ENCODE data around the gene CEBPA. TPM values are rescaled to one million over a fixed set of nuclear protein-coding genes. Genes with fewer than 3 reads are reported as not detected.
A peak's percentile ranks its signal among the peaks of the same experiment; 100 is the strongest.

Gene CEBPA
- total and polyA plus RNA-seq, 10 of the 15 experiments (the other 5 are each of a cell fraction or from before 2014, with no cell fraction given) = 0.04 to 0.36 (median 0.13) TPM; not detected in 4

GRCh38 chr19:33268162-33268991, 34.0 kb downstream of the CEBPA start:
- ChIA-PET POLR2A (no interaction called here), RAD21 (ENCODE audit: unreplicated experiment) (no interaction called here), SMC1A (ENCODE audit: uncharacterized antibody, unreplicated experiment) (interaction anchor here (0.6 kb wide), 1 partner anchor 11 kb away, joined by 3 read pairs; no protein-coding TSS in a partner anchor), CTCF (no interaction called here)
- FAIRE-seq (no peak), ATAC-seq (peak; percentile 35), DNase-seq (ENCODE audit: low read depth, low spot score) (no peak)
- no peak overlapping the region for H3K4me2 ChIP-seq (ENCODE audit: control insufficient read depth, insufficient read depth)
- H3K27me3 ChIP-seq (replicated peaks in 1 of 2; ENCODE audit: control insufficient read depth in 2 of 2, insufficient read depth in 2 of 2, low read length in 1 of 2) = no peaks in the 10 kb centered on the region
- H4K20me1 ChIP-seq (ENCODE audit: control insufficient read depth, insufficient read depth) = no peaks in the 10 kb centered on the region
- no peaks in the 10 kb centered on the region for H3K36me3 ChIP-seq (ENCODE audit: control insufficient read depth in 2 of 2, insufficient read depth in 2 of 2, low read length in 1 of 2)
- peak overlapping the region; percentile 39 for H2AFZ ChIP-seq (ENCODE audit: control insufficient read depth, low read depth, low read length)
- in situ Hi-C loops (cut with MboI) (no loop called here), intact Hi-C loops (cut with micrococcal nuclease; ENCODE audit: unreplicated experiment) (no loop called here)
- peaks cover 8% of the 10 kb centered on the region for H3K4me1 ChIP-seq (ENCODE audit: control insufficient read depth, insufficient read depth, low read length)
- no peaks in the 10 kb centered on the region for H3K79me2 ChIP-seq (ENCODE audit: control insufficient read depth, insufficient read depth, low read length)
- no peak overlapping the region for H3K4me3 ChIP-seq
- no peaks in the 10 kb centered on the region for H3K9me3 ChIP-seq (replicated peaks; ENCODE audit: control insufficient read depth, insufficient read depth, low read length)
- H3K27ac ChIP-seq (ENCODE audit: control insufficient read depth, insufficient read depth) = no peak overlapping the region
- WGBS (ENCODE audit: insufficient coverage, insufficient replicate concordance, low lambda C conversion rate, missing lambda C conversion rate) = 45% methylated on average over 22 of the region's 22 CpGs
- TF ChIP-seq POLR2AphosphoS5 (IDR thresholded peaks at IDR 0.05; ENCODE audit: low read length) = no peak
- TF ChIP-seq GATAD2B (conservative IDR thresholded peaks at IDR 0.05; ENCODE audit: low read depth) = no peak
- TF ChIP-seq SREBF1 (IDR thresholded peaks at IDR 0.05; ENCODE audit: low read length) = no peak
- TF ChIP-seq RELB (IDR thresholded peaks at IDR 0.05; ENCODE audit: low read depth) = no peak
- no peak for TF ChIP-seq ZBED1 (IDR thresholded peaks at IDR 0.05; ENCODE audit: borderline replicate concordance)
- no peak for TF ChIP-seq JUNB (IDR thresholded peaks at IDR 0.05)
- no peak for TF ChIP-seq PAX8 (IDR thresholded peaks at IDR 0.05)
- TF ChIP-seq ZNF24 (IDR thresholded peaks at IDR 0.05) = no peak
- no peak for TF ChIP-seq BMI1 (IDR thresholded peaks at IDR 0.05; ENCODE audit: borderline replicate concordance)
- no peak for TF ChIP-seq TCF7 (IDR thresholded peaks at IDR 0.05; ENCODE audit: borderline replicate concordance)
- TF ChIP-seq MTA2 (IDR thresholded peaks at IDR 0.05; ENCODE audit: low read depth) = no peak
- TF ChIP-seq BCL11A (IDR thresholded peaks at IDR 0.05; ENCODE audit: low read depth, low read length) = no peak
- no peak for TF ChIP-seq CTCF (IDR thresholded peaks at IDR 0.05 in 2 of 3, conservative IDR thresholded peaks at IDR 0.05 in 1 of 3; ENCODE audit: control insufficient read depth in 2 of 3, extremely low read depth in 1 of 3, insufficient read depth in 1 of 3, low read depth in 3 of 3, low read length in 3 of 3)
- no peak for TF ChIP-seq LARP7 (IDR thresholded peaks at IDR 0.05)
- TF ChIP-seq EP300 (IDR thresholded peaks at IDR 0.05; ENCODE audit: borderline replicate concordance in 1 of 2, control insufficient read depth in 1 of 2, low read depth in 2 of 2, low read length in 2 of 2) = no peak
- TF ChIP-seq ZSCAN29 (IDR thresholded peaks at IDR 0.05) = no peak
- no peak for TF ChIP-seq USF1 (IDR thresholded peaks at IDR 0.05; ENCODE audit: borderline replicate concordance, extremely low read length, insufficient read depth, low read depth, low read length)
- no peak for TF ChIP-seq TCF12 (IDR thresholded peaks at IDR 0.05; ENCODE audit: low read depth, low read length)
- TF ChIP-seq ZNF207 (IDR thresholded peaks at IDR 0.05; ENCODE audit: borderline replicate concordance) = no peak
- H3K9ac ChIP-seq (ENCODE audit: control insufficient read depth, insufficient read depth, low read length) = no peak overlapping the region
- BruUV-seq (replicated peaks) = no TSS peak

Data from GM12878 (cell line).